ENCODE results near the gene LRMDA. TPM values are rescaled to one million over a fixed set of nuclear protein-coding genes. Genes with fewer than 3 reads are reported as not detected.

The LRMDA gene
- total RNA-seq, 6 experiments from 2014 or later: 0.32 TPM; not detected in 5

GRCh38 chr10:75652146-75652740 lies 220.8 kb downstream of the LRMDA start:
- H3K4me3 Mint-ChIP-seq: no peak overlapping the region
- no peak for TF ChIP-seq CTCF (IDR thresholded peaks at IDR 0.05)
- no peaks in the 10 kb centered on the region for H3K4me1 Mint-ChIP-seq (ENCODE audit: low read depth)
- no peaks in the 10 kb centered on the region; the same call in 1 of the 2 replicates for H3K9me3 Mint-ChIP-seq
- peaks cover 2% of the 10 kb centered on the region; the same call in 1 of the 2 replicates for H3K27me3 Mint-ChIP-seq (ENCODE audit: insufficient read depth)
- H3K36me3 Mint-ChIP-seq (ENCODE audit: low read depth): no peaks in the 10 kb centered on the region
- no peak for DNase-seq
- no peak overlapping the region for H3K27ac Mint-ChIP-seq

- no peak for DNase-seq
- no peak overlapping the region for H3K27ac Mint-ChIP-seq
- H3K36me3 Mint-ChIP-seq (ENCODE audit: low read depth): no peaks in the 10 kb centered on the region
- no peaks in the 10 kb centered on the region for H3K4me1 Mint-ChIP-seq (ENCODE audit: low read depth)
- H3K9me3 Mint-ChIP-seq: no peaks in the 10 kb centered on the region; the same call in 1 of the 2 replicates
- no peak overlapping the region for H3K4me3 Mint-ChIP-seq
- TF ChIP-seq CTCF (IDR thresholded peaks at IDR 0.05): no peak
- peaks cover 2% of the 10 kb centered on the region for H3K27me3 Mint-ChIP-seq (ENCODE audit: insufficient read depth)
Measured at GRCh38 chr10:75653761-75654160, 222.3 kb downstream of the LRMDA start.

GRCh38 chr10:75654171-75654771 lies 222.8 kb downstream of the LRMDA start:
- no peak overlapping the region for H3K27ac Mint-ChIP-seq
- H3K36me3 Mint-ChIP-seq (ENCODE audit: low read depth): no peaks in the 10 kb centered on the region
- H3K4me3 Mint-ChIP-seq: no peak overlapping the region
- H3K9me3 Mint-ChIP-seq: no peaks in the 10 kb centered on the region; the same call in 1 of the 2 replicates
- H3K4me1 Mint-ChIP-seq (ENCODE audit: low read depth): no peaks in the 10 kb centered on the region
- H3K27me3 Mint-ChIP-seq (ENCODE audit: insufficient read depth): peaks cover 4% of the 10 kb centered on the region
- TF ChIP-seq CTCF (IDR thresholded peaks at IDR 0.05): no peak
- no peak for DNase-seq

- no peaks in the 10 kb centered on the region; the same call in 1 of the 2 replicates for H3K9me3 Mint-ChIP-seq
- no peak overlapping the region for H3K4me3 Mint-ChIP-seq
- no peak overlapping the region for H3K27ac Mint-ChIP-seq
- no peak for DNase-seq
- no peaks in the 10 kb centered on the region for H3K36me3 Mint-ChIP-seq (ENCODE audit: low read depth)
- H3K4me1 Mint-ChIP-seq (ENCODE audit: low read depth): no peaks in the 10 kb centered on the region
- peaks cover 4% of the 10 kb centered on the region for H3K27me3 Mint-ChIP-seq (ENCODE audit: insufficient read depth)
- no peak for TF ChIP-seq CTCF (IDR thresholded peaks at IDR 0.05)
Measured at GRCh38 chr10:75654772-75655171, 223.3 kb downstream of the LRMDA start.

GRCh38 chr10:75655791-75656451 lies 224.5 kb downstream of the LRMDA start:
- no peaks in the 10 kb centered on the region for H3K36me3 Mint-ChIP-seq (ENCODE audit: low read depth)
- H3K27me3 Mint-ChIP-seq (ENCODE audit: insufficient read depth): peaks cover 4% of the 10 kb centered on the region
- no peaks in the 10 kb centered on the region for H3K4me1 Mint-ChIP-seq (ENCODE audit: low read depth)
- no peak for DNase-seq
- no peaks in the 10 kb centered on the region; the same call in 1 of the 2 replicates for H3K9me3 Mint-ChIP-seq
- H3K4me3 Mint-ChIP-seq: no peak overlapping the region
- no peak overlapping the region for H3K27ac Mint-ChIP-seq
- no peak for TF ChIP-seq CTCF (IDR thresholded peaks at IDR 0.05)
